Stimulated activated CD8-positive, alpha-beta memory T cell treated with anti-CD3 and anti-CD28 coated beads, Interleukin-12 subunit alpha, Interleukin-12 subunit beta, amount 100 ng/mL, for 1 hour (primary cell): ENCODE data around the gene BDH2.

Experiments
- DNase-seq: peaks from one replicate; pipeline ENCODE4 v3.0.0-alpha.2; 2020; ENCODE audit warnings: low read depth

Gene BDH2

DNA sequence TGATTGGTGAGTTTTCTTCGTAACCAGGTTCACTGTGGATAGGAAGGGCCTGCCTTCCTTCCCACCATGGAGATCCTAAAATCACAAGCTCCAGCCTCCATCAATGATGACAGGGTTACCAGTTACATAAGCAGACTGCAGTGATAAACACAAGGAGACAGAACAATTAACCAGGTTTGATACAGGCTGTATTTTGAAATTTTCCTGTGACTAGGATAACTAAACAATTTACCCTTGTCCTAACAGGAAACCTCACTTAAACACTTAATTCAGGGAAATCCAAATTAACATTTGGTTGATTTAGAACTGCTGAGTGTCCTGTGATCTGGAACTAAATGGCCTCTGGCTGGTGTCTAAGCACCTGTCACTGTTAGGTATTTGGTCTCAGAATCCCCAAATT, 20.0 kb downstream of the BDH2 start:
- DNase-seq, result no peak

DNA sequence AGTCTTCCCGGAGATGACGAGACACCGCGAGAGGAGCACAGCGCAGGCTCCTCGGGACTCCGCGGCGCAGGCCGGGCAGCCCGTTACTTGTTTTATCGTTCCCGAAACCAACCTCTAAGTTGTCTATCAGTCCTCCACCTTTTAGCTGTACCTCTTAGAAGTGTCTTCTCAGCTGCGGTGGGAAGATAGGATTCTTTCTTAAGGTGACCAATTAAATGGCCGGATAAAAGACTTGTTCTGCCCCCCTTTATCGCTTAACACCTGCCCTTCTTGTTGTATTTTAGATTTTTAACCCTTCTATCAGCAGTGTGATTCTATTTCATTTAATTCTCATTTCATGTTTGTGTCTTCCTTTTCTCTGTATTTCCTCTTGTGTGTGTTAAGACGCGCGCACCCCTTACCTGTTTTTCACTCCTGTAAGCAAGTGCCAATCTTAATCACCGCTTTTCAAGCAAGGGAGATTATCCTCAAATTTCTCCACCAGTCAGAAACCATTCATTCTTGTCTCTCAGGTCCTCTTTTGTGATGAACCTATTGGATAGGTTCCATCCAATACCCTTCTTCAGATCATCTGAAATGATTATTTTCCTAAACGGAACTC, 22.8 kb downstream of the BDH2 start, which contains the start of gene SLC9B2:
TSS of gene SLC9B2 (minus strand) at position 15 of the 601 bp plus-strand sequence. CDS start 9,211 bp downstream, outside the sequence.
- DNase-seq, result no peak

DNA sequence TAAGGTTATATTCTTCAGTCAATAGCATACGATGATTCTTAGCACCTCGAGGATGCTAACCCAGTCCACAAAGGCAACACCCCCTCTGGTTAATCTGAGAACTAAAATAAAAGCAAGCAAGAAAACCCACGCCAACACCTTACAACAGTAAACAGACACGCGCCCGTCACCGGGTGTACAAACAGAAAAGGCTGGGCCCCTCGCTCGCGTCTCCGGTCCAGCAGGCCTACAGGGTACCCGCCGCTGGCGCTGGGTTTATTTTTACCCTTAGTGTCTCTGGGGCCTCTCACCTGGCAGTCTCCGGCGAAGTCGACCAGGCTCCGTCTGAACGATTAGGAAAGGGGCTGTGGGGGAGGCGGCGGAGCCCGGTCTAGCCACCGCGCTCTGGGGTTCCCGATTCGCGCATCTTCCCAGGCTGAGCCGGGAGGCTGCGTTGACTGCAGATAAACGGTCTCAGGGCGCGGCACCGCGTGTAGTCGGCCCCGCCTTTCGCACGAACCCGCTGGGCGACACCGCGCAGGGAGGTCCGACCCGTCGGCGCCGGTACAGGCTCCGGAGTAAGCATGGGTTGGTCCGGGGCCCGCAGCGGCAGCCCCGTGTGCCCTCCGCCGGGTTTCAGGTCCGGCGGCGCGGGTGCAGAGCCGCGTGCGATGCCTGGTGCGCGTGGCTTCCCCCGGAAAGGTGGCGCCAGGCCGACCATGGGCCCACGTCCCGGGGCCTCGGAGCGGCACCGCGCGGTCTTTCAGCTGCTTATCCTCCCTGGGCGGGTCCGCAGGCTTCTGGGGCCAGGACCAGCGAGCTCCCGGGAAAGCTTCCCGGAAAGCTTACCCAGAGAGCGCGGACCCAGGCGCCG, 23.5 kb downstream of the BDH2 start:
- peak; percentile 39 for DNase-seq

DNA sequence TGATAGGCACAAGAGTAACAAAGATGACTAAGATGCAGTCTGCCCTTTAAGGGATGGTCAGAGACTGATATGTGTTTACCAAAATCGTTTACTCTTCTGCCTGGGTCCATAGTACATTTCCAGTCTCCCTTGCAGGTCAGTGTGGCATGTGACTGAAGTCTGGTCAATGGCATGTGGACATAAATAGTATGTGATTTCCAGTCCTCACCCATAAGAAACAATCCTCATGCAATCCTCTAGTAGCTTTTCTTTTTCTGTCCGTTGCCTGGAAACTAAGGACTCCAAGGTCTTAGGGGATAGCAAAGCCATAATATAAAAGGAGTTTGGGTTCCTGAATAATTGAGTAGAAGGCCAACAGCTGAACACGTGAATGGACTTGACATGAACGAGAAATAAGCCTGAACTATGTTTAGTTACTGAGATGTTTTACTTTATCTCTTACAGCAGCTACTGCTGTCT, 24.2 kb downstream of the BDH2 start:
- no peak for DNase-seq

DNA sequence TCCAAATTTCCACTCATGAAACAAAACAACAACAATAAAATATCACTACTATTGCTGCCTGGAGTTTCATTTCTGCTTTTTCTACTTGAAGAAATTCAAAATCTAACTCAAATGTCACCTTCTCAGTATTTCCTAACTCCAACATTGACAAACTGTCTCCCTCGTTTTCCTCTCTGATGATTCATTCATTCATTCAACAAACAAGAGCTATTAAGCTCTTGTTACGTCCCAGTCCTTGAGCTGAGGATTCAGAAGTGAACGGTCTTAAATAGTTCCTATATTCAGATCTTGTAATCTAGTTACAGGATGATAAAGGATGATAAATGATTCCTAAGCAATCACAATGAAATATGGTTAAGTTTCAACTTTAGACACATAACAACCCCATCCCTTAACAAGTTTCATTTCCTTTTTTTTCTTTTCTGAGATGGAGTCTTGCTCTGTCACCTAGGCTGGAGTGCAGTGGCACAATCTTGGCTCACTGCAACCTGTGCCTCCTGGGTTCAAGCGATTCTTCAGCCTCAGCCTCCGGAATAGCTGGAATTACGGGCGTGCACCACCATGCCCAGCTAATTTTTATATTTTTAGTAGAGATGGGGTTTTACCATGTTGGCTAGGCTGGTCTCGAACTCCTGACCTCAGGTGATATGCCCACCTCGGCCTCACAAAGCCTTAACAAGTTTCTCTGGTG, 24.7 kb downstream of the BDH2 start:
- DNase-seq, result no peak

DNA sequence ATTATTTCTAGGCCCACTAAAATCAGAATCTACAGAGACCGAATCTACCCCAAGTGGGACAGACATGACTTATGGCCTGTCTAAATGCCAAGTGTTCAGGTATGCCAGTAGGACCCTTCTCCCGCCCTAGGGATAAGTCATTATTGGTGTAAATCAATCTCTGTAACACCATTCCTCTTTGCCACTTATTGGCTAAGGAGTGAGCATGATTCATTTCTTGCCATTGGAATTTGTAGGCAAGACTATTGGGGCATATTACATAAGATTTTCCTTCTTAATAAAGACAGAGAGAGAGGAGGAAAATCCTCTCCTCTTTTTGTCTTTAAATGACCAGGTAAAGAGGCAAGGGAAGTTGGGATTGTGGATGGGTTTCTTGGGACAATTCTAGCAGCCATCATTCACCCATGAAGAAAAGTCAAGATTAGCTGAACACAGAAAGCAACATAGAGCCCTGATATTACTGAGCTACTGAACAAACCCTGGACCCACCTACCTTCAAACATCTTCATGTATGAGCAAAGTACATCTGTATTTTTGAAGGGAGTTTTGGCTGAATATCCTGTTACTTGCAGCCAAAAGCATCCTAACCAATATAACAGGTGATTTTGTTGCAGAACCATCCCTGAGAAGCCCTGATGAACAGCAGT, 25.7 kb downstream of the BDH2 start:
- DNase-seq, result no peak

DNA sequence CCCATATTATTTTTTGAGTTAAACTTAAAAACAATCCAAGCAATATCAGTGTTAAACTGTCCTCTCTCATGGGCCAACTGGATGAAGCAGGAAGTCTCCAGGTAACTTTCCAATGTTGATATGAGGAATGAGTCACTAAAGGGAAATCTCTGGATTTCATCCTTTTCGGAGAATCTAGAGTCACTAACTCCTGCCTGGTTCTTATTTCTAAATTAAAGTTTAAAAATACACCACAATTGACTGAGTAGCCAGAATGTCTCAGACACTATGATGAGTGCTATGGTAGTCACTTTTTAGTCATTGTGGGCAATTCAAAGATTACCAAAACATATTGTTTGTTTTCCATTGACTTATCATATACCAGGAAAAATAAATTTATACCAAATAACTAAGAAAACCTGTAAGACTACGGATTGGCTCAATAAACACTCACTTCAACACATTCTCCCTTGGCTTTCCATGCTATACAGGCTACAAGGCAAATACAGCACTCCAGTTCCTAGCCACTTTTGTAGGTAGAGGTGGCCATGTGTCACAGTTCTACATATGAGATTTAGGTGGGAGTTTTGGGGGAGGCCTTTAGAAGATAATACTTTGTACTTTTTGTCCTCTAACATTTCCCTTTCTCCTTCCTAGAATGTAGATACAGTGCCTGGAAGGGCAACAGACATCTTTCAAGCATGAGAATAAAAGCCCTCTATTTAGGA, 31.6 kb downstream of the BDH2 start:
- DNase-seq, result no peak

DNA sequence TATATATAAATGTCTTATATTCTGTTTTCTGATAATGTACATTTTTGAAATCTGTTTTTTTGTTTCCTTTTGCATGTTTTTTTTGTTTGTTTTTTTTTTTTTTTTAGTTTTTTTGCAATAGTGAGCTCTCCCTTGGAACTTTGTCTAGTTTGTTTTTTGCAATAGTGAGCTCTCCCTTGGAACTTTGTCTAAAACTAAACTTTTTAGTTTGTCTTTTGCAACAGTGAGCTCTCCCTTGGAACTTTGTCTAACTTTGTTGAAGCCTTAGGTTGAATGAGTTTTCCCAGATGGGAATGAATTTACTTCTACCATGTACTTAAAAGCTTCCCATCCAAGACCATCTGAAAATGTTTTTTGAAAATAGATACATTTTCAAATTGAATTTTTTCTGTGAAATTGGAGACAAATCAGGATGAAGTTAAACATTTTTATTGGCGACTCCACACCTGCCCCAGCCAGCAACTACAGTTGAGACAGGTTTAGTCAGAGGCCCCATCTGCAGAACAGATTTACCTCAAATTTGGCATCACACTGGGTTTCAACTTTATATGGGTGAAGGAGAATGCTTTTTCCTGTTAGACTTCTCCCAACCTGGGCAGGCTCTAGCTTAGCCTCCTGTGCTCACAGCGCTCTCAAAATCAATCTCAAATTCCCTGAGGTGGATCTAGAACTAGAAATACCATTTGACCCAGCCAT, 39.0 kb downstream of the BDH2 start:
- no peak for DNase-seq

DNA sequence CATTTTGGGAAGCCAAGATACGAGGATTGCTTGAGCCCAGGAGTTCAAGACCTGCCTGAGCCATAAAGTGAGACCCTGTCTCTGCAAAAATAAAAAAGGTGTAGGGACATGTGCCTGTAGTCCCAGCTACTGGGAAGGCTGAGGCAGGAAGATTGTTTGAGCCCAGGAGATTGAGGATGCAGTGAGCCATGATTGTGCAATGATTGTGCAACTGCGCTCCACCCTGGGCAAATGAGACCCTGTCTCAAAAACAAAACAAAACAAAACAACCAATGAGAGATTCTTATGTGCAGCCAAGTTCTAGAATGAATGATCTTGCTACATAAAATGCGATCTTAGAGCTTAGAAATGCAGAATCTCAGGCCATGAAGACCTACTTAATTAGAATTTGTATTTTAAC, 45.6 kb downstream of the BDH2 start:
- DNase-seq, result no peak

DNA sequence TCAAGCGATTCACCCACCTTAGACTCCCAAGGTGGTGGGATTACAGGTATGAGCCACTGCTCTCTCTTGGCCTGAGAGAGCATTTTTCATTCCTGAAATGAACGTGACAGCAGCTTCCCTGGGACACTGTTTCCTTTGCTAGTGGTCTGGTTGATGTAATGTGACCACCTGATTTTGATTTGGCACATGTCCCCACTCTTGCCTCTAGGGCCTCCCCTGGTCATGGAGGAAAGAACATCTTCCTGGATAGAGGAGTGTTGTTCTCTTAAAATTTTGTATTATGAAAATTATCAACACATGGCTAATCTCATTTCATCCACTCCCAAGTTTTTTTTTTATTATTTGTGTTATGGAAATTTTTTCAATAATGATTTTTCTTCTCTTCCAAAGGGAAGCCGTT, 46.9 kb downstream of the BDH2 start:
- no peak for DNase-seq

DNA sequence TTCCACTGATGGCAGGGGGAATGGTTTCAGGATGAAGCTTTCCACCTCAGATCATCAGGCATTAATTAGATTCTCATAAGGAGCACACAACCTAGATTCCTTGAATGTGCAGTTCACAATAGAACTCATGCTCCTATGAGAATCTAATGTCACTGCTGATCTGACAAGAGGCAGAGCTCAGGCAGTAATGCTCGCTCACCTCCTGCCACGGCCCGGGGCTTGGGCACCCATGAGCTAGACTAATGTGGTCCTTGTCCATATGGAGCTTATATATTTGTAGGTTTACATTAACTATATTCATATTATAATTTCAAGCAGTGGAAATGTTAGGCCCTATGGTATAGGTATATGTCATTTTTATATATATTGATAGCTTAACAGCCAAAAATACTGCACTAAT, 47.5 kb downstream of the BDH2 start:
- no peak for DNase-seq

DNA sequence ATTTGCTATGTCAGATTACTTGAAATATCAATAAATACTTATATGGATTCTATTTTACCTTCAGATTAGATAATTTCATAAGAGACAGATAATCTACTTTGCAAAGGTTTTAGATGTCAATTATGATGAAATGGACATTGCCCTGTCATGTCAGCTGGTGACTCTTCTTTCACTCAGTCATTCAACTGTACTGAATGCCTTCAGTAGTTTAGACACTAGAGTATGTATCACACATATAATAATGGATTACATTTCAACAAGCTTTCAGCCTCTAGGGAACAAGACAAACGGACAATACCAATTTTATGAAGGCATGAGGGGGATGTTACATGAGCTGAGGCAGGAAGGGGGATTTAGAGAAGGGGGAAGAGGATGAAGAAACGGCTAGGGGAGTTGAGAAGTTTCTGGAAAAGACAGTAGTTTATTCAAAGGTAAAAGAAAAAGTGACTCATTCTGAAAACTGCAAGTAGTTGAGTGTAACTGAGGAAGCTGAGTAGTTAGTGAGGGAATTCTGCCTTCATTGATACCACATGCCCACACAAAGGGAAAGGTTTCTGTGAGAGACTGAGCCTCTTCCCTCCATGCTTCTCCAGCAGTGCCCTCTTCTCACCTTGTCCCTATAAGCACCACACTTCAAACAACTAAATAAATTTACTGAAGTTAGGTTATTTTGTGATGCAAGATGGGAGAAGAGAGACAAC, 48.7 kb downstream of the BDH2 start:
- DNase-seq, result no peak

DNA sequence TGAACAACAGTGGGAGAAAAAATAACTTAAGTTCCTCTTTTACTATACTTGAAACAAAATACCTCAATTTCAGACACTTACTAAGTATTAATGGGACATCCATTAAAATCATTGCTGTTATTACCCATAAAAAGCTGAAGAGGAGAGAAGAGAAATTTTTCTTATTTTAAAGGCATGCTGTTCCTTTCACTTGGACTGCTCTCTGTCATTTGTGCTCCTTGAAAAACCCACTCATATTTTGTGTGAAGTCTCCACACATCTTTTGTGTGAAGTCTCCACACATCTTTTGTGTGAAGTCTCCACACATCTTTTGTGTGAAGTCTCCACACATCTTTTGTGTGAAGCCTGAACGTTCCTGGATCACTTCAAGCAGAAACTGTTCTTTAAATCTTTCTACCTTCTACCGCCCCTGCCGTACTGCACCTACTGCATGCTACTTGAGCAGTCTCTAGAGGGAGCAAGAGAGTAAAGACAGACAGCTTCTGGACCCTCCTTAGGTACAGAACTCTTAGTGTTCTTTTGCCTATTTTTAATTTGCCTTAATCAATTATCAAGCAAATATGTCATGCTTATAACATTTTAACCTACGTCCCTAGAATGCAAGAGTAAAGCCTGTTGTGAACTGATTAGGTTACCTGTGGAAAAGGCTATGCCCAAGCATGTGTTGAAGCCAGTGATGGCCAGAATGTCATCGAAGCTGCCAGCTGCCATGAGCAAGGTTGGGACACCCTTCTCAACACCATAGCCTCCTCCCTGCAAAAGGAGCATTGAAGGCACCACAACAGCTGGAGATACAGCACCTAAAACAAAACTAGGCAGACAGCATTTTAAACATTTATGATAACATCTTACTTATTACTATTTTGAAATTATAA, 53.0 kb downstream of the BDH2 start:
- DNase-seq, result no peak

DNA sequence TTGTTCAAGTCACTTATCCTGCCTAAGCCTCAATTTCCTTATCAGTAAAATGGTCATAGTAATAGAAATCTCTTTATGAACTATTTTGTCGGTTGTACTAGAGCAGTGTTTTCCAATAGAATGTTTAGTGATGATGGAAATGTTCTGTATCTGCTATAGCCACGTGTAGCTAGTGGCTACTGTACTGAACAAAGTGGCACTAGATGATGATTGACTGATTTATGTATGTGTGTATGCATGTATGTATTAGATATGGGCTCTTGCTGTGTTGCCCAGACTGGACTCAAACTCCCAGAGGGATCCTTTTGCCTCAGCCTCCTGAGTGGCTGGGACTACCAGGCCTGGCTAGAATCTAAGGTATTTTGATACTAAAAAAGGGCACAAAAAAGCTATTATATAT, 55.5 kb downstream of the BDH2 start:
- no peak for DNase-seq

DNA sequence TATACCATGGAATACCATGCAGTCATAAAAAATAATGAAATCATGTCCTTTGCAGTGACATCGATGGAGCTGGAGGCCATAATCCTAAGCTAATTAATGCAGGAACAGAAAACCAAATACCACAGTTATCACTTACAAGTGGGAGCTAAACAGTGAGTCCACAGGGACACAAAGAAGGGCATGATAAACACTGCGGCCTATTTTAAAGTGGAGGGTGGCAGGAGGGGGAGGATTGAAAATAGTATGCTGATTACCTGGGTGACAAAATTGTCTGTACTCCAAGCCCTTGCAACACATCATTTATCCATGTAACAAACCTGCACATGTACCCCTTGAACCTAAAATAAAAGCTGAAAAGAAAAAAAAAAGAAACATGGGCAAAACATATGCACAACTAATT, 63.5 kb downstream of the BDH2 start:
- no peak for DNase-seq

DNA sequence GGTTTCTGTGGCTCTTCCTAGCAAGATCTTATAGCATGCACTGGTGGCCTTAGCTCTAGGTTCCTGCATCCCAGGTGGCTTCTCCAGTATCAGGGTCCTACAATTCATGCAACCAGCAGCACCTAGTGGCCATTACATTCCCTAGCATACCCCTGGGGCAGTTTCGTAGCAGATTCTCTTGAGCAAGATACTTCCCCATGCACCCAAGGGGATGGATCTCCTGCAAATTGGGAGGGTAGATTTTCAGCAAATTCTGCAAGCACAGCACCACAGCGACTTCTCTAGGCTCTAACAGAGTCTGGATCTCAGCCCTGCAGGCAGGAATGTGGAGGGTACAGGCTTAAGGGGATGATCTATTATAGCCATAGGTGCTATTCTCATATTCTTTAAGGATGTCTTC, 67.1 kb downstream of the BDH2 start:
- no peak for DNase-seq

DNA sequence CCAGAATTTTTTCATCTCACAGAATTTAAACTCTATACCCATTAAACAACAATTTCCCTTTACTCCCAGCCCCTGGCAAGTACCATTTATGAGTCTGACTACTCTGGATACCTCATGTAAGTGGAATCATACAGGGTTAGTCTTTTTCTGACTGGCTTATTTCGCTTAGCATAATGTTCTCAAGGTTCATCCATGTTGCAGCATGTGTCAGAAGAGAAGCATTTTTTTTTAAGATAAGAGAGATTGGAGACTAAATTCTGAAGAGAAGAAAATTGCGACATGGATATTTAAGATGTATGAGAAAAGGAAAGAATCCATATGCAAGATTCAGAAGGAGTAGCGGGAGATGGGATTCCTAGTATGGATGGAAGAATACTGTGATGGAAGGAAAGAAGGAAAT, 68.8 kb downstream of the BDH2 start:
- DNase-seq, result no peak

DNA sequence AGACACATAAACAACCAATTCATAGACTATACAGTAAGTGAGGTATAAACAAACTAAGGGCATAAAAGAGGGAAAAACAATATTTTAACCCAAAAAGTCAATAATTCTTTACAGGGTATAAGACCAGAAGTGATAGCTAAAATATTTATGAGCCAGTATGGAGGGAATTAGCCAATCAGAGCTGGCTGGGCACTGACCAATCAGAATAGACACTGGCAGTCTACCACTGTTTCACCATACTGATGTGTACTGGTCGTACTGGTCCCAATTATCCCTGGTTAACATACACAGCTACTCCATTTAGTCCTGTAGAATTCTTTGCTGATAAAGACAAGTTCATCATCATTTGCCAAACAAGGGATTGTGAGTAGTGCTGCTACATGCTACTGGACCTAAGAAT, 70.3 kb downstream of the BDH2 start:
- no peak for DNase-seq
